ENCODE results near the gene UCMA.
"Not testable (repeated sequence)": the region's sequence is repeated elsewhere in the genome, so short reads cannot be mapped to it uniquely, and the experiment has no call there.

UCMA gene

DNA sequence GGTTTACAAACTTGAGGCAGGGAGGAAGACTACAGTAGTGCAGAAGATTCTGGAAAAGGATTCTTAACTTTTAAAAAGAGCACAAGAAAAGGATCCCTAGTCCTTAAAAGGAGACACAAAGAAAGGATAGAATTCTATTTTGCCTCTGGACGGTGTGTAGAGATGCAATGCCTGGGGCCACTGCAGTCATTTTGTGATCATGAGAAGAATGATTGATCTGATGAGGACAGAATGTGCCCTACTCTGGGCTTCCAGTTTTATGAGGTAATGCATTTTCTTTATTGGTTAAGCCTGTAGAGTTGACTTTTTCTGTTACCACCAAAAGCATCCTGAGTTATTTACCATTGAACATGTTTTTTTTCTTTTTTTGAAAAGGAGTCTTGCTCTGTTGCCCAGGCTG lies 28.3 kb upstream of the UCMA start:
- Histone ChIP-seq H3K9ac (ENCODE audit: low read depth in 1 of 2, low read length in 2 of 2) (no peak overlapping the region), H3K4me3 (ENCODE audit: low read depth in 1 of 2, low read length in 2 of 2) (no peak overlapping the region), H3K27me3 (ENCODE audit: control insufficient read depth in 1 of 2, insufficient read depth in 2 of 2, low read length in 2 of 2) (no peaks in the 10 kb centered on the region), H3K4me1 (ENCODE audit: control insufficient read depth in 1 of 2, insufficient read depth in 2 of 2, low read length in 2 of 2) (no peaks in the 10 kb centered on the region), H3K9me3 (ENCODE audit: control insufficient read depth in 1 of 2, low read length in 2 of 2) (peaks cover 0 to 4% of the 10 kb centered on the region in 2 donors), H3K27ac (ENCODE audit: low read depth, low read length) (no peak overlapping the region), H3K36me3 (ENCODE audit: control insufficient read depth in 1 of 2, insufficient read depth in 2 of 2, low read length in 2 of 2) (no peaks in the 10 kb centered on the region)

DNA sequence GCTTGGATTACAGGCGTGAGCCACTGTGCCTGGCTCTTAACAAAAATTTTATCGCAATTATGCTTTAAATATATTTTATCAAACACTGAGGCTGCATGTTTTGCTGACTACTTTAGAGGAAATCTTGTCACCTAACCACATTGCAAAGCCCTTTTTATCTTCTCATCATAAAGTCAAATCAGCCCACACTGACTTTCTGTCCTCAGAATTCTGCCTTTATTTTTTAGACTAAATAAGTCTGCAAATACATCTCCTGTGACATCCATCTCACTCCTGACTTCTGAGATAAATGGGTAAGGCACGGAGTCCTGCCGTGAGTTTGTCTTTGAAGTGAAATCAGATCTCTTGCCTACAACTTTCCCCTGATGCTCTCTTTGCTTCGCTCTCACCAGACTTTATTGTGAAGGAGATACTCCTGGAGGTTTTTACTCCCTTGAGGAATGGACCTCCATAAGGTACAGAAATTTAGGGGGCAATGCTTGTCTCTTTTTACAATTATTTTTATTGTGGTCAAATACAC lies 23.5 kb upstream of the UCMA start:
- no peaks in the 10 kb centered on the region for H3K27me3 ChIP-seq (ENCODE audit: control insufficient read depth in 1 of 2, insufficient read depth in 2 of 2, low read length in 2 of 2)
- peaks cover 0 to 4% of the 10 kb centered on the region in 2 donors for H3K9me3 ChIP-seq (ENCODE audit: control insufficient read depth in 1 of 2, low read length in 2 of 2)
- no peaks in the 10 kb centered on the region for H3K36me3 ChIP-seq (ENCODE audit: control insufficient read depth in 1 of 2, insufficient read depth in 2 of 2, low read length in 2 of 2)
- H3K4me3 ChIP-seq (ENCODE audit: low read depth in 1 of 2, low read length in 2 of 2): no peak overlapping the region
- no peak overlapping the region for H3K9ac ChIP-seq (ENCODE audit: low read depth in 1 of 2, low read length in 2 of 2)
- no peak overlapping the region for H3K27ac ChIP-seq (ENCODE audit: low read depth, low read length)
- no peaks in the 10 kb centered on the region for H3K4me1 ChIP-seq (ENCODE audit: control insufficient read depth in 1 of 2, insufficient read depth in 2 of 2, low read length in 2 of 2)

DNA sequence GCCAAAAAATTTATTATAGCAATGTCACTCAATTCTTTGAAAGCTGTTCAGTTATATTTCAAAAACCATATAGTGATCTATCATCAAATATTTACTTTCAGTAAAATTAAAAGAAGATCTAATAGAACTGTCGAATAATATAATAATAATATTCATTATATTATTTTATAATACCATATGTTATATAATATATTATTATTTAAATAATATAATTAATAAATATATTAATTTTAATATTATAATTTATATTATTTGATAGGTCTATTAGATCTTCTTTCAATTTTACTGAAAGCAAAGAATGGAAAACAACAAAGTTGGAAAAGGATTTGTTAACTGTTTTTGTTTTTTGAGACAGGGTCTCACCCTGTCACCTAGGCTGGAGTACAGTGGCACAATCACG lies 22.5 kb upstream of the UCMA start:
- H3K4me3 ChIP-seq (ENCODE audit: low read depth in 1 of 2, low read length in 2 of 2): no peak overlapping the region
- no peak overlapping the region for H3K27ac ChIP-seq (ENCODE audit: low read depth, low read length)
- H3K9ac ChIP-seq (ENCODE audit: low read depth in 1 of 2, low read length in 2 of 2): no peak overlapping the region
- H3K4me1 ChIP-seq (ENCODE audit: control insufficient read depth in 1 of 2, insufficient read depth in 2 of 2, low read length in 2 of 2): no peaks in the 10 kb centered on the region
- H3K36me3 ChIP-seq (ENCODE audit: control insufficient read depth in 1 of 2, insufficient read depth in 2 of 2, low read length in 2 of 2): no peaks in the 10 kb centered on the region
- no peaks in the 10 kb centered on the region for H3K27me3 ChIP-seq (ENCODE audit: control insufficient read depth in 1 of 2, insufficient read depth in 2 of 2, low read length in 2 of 2)
- H3K9me3 ChIP-seq (ENCODE audit: control insufficient read depth in 1 of 2, low read length in 2 of 2): no peaks in the 10 kb centered on the region

DNA sequence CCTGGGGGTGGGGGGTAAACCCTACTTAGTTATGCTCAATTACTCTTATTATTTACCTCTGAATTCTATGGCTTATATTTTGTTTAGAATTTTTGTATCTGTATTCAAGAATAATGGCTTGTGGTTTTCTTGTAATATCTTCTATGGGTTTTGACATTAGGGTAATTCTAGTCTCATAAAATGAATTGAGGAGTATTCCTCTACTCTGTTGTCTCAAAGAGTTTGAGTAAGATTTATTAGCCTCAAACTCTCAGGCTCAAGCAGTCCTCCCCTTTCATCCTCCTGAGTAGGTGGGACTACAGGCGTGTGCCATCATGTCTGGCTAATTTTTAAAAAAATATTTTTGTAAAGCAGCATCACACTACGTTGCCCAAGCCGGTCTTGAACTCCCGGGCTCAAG lies 19.6 kb upstream of the UCMA start:
- Histone ChIP-seq H3K4me3 (ENCODE audit: low read depth in 1 of 2, low read length in 2 of 2) (no peak overlapping the region), H3K4me1 (ENCODE audit: control insufficient read depth in 1 of 2, insufficient read depth in 2 of 2, low read length in 2 of 2) (no peaks in the 10 kb centered on the region), H3K27ac (ENCODE audit: low read depth, low read length) (no peak overlapping the region), H3K27me3 (ENCODE audit: control insufficient read depth in 1 of 2, insufficient read depth in 2 of 2, low read length in 2 of 2) (no peaks in the 10 kb centered on the region), H3K36me3 (ENCODE audit: control insufficient read depth in 1 of 2, insufficient read depth in 2 of 2, low read length in 2 of 2) (no peaks in the 10 kb centered on the region), H3K9me3 (ENCODE audit: control insufficient read depth in 1 of 2, low read length in 2 of 2) (no peaks in the 10 kb centered on the region), H3K9ac (ENCODE audit: low read depth in 1 of 2, low read length in 2 of 2) (no peak overlapping the region)

DNA sequence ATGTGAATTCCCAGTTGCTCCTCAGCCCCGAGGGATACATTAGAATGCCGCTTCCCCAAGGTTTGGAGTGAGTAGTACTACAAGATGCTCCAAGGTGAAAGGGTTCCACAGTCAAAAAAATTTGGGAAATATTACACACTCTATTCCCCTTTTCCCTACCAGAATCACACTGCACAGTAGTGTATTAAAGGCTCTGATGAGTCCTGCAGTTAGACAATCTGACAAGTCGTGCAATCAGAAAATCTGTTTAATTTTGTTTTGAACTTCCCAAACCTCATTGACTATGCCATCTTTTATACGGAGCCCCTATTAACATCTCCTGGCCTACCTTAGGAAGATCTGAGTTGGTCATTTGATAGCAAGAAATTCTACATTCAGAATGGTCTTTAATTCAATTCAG lies 13.6 kb upstream of the UCMA start:
- Histone ChIP-seq H3K9me3 (ENCODE audit: control insufficient read depth in 1 of 2, low read length in 2 of 2) (no peaks in the 10 kb centered on the region), H3K4me1 (ENCODE audit: control insufficient read depth in 1 of 2, insufficient read depth in 2 of 2, low read length in 2 of 2) (no peaks in the 10 kb centered on the region), H3K9ac (ENCODE audit: low read depth in 1 of 2, low read length in 2 of 2) (no peak overlapping the region), H3K4me3 (ENCODE audit: low read depth in 1 of 2, low read length in 2 of 2) (no peak overlapping the region), H3K36me3 (ENCODE audit: control insufficient read depth in 1 of 2, insufficient read depth in 2 of 2, low read length in 2 of 2) (no peaks in the 10 kb centered on the region), H3K27ac (ENCODE audit: low read depth, low read length) (no peak overlapping the region), H3K27me3 (ENCODE audit: control insufficient read depth in 1 of 2, insufficient read depth in 2 of 2, low read length in 2 of 2) (no peaks in the 10 kb centered on the region)

DNA sequence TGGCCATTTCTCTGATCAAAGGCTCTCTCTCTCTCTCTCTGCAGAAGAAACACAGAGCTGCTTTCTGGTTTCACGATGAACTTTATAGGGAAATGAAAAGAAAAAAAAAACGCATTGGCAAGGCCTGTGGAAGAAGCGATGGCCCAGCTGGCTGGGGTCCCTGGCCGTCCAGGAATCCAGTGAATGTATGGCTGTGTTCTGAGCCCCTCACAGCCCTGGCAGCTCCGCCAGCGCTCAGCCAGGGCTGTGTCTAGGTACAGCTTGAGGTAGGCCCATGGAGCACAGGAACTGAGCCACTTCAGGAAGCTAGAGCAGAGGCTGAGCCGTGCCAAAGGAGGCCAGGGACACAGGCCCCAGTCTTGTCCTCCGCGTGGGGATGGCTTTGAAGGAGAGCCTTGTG lies 13.1 kb upstream of the UCMA start:
- no peaks in the 10 kb centered on the region for H3K9me3 ChIP-seq (ENCODE audit: control insufficient read depth in 1 of 2, low read length in 2 of 2)
- H3K9ac ChIP-seq (ENCODE audit: low read depth in 1 of 2, low read length in 2 of 2): no peak overlapping the region
- H3K4me1 ChIP-seq (ENCODE audit: control insufficient read depth in 1 of 2, insufficient read depth in 2 of 2, low read length in 2 of 2): no peaks in the 10 kb centered on the region
- H3K27me3 ChIP-seq (ENCODE audit: control insufficient read depth in 1 of 2, insufficient read depth in 2 of 2, low read length in 2 of 2): no peaks in the 10 kb centered on the region
- H3K4me3 ChIP-seq (ENCODE audit: low read depth in 1 of 2, low read length in 2 of 2): no peak overlapping the region
- H3K36me3 ChIP-seq (ENCODE audit: control insufficient read depth in 1 of 2, insufficient read depth in 2 of 2, low read length in 2 of 2): no peaks in the 10 kb centered on the region
- no peak overlapping the region for H3K27ac ChIP-seq (ENCODE audit: low read depth, low read length)

DNA sequence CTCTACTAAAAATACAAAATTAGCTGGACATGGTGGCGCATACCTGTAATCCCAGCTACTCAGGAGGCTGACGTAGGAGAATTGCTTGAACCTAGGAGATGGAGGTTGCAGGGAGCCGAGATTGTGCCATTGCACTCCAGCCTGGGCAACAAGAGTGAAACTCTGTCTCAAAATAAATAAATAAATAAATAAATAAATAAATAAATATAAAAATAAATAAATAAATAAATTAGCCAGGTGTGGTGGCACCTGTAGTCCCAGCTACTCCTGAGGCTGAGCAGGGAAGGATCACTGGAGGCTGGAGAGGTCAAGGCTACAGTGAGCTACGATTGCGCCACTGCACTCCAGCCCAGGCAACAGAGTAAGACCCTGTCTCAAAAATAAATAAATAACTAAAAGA lies 8.1 kb upstream of the UCMA start:
- not testable (repeated sequence) for H3K9me3 ChIP-seq (ENCODE audit: control insufficient read depth in 1 of 2, low read length in 2 of 2); H3K4me1 ChIP-seq (ENCODE audit: control insufficient read depth in 1 of 2, insufficient read depth in 2 of 2, low read length in 2 of 2); H3K9ac ChIP-seq (ENCODE audit: low read depth in 1 of 2, low read length in 2 of 2); H3K27me3 ChIP-seq (ENCODE audit: control insufficient read depth in 1 of 2, insufficient read depth in 2 of 2, low read length in 2 of 2); H3K36me3 ChIP-seq (ENCODE audit: control insufficient read depth in 1 of 2, insufficient read depth in 2 of 2, low read length in 2 of 2); H3K4me3 ChIP-seq (ENCODE audit: low read depth in 1 of 2, low read length in 2 of 2); H3K27ac ChIP-seq (ENCODE audit: low read depth, low read length)

DNA sequence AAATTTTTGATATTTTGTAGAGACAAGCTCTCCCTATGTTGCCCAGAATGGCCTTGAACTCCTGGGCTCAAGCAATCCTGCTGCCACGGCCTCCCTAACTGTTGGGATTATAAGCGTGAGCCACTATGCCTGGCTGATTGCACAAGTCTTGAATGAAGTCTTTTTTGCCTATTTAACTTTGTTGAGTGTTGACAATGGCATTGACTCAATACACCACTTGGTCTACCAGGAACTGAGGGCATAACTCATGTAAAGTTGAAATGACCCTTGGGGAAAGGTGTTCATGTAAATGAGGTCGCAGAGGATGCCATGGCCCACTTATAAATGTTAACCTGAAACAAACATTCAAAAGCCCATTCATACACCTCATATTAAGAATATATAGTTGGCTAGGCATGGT lies 7.4 kb upstream of the UCMA start:
- Histone ChIP-seq H3K9ac (ENCODE audit: low read depth in 1 of 2, low read length in 2 of 2) (no peak overlapping the region), H3K27ac (ENCODE audit: low read depth, low read length) (no peak overlapping the region)

DNA sequence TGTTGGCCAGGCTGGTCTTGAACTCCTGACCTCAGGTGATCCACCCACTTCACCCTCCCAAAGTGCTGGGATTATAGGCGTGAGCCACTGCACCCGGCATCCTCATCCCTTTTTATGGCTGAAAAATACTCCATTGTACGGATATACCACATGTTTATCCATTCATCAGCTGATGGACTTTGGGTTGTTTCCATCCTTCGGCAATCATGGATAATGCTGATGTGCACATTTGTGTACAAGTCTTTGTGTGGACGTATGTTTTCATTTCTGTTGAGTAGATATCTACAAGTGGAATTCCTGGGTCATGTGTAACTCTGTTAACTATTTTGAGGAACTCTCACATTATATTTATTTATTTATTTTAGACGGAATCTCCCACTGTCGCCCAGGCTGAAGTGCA lies 5.7 kb upstream of the UCMA start:
- H3K9me3 ChIP-seq (ENCODE audit: control insufficient read depth in 1 of 2, low read length in 2 of 2): no peaks in the 10 kb centered on the region
- H3K9ac ChIP-seq (ENCODE audit: low read depth in 1 of 2, low read length in 2 of 2): no peak overlapping the region
- no peaks in the 10 kb centered on the region for H3K4me1 ChIP-seq (ENCODE audit: control insufficient read depth in 1 of 2, insufficient read depth in 2 of 2, low read length in 2 of 2)
- H3K4me3 ChIP-seq (ENCODE audit: low read depth in 1 of 2, low read length in 2 of 2): no peak overlapping the region
- H3K27ac ChIP-seq (ENCODE audit: low read depth, low read length): no peak overlapping the region
- H3K27me3 ChIP-seq (ENCODE audit: control insufficient read depth in 1 of 2, insufficient read depth in 2 of 2, low read length in 2 of 2): no peaks in the 10 kb centered on the region
- no peaks in the 10 kb centered on the region for H3K36me3 ChIP-seq (ENCODE audit: control insufficient read depth in 1 of 2, insufficient read depth in 2 of 2, low read length in 2 of 2)

More for the DNA sequence above, 7.4 kb upstream of the UCMA start:
- Histone ChIP-seq H3K36me3 (ENCODE audit: control insufficient read depth in 1 of 2, insufficient read depth in 2 of 2, low read length in 2 of 2) (no peaks in the 10 kb centered on the region), H3K9me3 (ENCODE audit: control insufficient read depth in 1 of 2, low read length in 2 of 2) (no peaks in the 10 kb centered on the region), H3K4me3 (ENCODE audit: low read depth in 1 of 2, low read length in 2 of 2) (no peak overlapping the region), H3K4me1 (ENCODE audit: control insufficient read depth in 1 of 2, insufficient read depth in 2 of 2, low read length in 2 of 2) (no peaks in the 10 kb centered on the region), H3K27me3 (ENCODE audit: control insufficient read depth in 1 of 2, insufficient read depth in 2 of 2, low read length in 2 of 2) (no peaks in the 10 kb centered on the region)

DNA sequence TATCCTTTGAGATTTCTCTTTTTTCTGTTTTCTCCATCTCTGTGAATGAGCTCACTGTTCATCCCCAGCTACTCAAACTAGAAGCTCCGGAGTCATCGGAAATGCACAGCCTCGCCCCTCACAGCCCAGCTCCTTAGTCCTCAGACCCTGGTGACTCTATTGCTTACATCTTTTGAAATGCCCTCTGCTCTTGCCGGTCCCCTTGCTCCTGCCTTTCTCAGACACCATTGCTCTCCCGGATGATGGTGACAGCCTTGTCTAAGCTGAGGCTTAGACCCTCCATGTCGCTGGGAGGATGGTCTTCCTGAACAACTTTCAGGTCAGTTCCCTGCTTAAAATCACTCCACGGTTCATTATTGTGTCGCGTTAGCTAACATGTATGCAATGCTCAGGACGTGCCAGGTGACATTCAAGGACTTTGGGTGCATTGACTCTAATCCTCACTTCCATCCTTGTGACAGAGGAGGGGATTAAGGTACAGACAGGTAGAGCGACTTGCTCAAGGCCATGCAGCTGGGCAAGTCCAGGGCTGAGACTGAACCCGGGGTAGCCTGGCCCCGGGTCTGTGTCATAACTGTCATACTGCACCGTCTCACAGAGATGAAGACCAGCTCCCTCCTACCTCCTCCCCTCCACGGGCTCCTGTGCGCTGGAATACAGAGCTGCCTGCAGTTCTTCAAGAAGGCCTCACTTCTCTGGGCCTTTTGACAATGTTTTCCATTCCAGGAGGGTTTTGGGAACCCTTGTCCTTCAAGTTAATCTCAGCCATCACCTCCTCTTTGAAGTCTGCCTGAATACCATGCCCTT lies 4.3 kb upstream of the UCMA start:
- no peaks in the 10 kb centered on the region for H3K36me3 ChIP-seq (ENCODE audit: control insufficient read depth in 1 of 2, insufficient read depth in 2 of 2, low read length in 2 of 2)
- H3K4me3 ChIP-seq (ENCODE audit: low read depth in 1 of 2, low read length in 2 of 2): no peak overlapping the region
- H3K27ac ChIP-seq (ENCODE audit: low read depth, low read length): no peak overlapping the region
- no peak overlapping the region for H3K9ac ChIP-seq (ENCODE audit: low read depth in 1 of 2, low read length in 2 of 2)
- no peaks in the 10 kb centered on the region for H3K4me1 ChIP-seq (ENCODE audit: control insufficient read depth in 1 of 2, insufficient read depth in 2 of 2, low read length in 2 of 2)
- no peaks in the 10 kb centered on the region for H3K9me3 ChIP-seq (ENCODE audit: control insufficient read depth in 1 of 2, low read length in 2 of 2)
- no peaks in the 10 kb centered on the region for H3K27me3 ChIP-seq (ENCODE audit: control insufficient read depth in 1 of 2, insufficient read depth in 2 of 2, low read length in 2 of 2)
